Lower leg skin (tissue), 4 donors: ENCODE data around the gene SRP68. TPM values are rescaled to one million over a fixed set of nuclear protein-coding genes. Genes with fewer than 3 reads are reported as not detected.

ENCODE experiments used
- DNase-seq, 2 donors: peaks; one replicate each; pipeline ENCODE4 v3.0.0-alpha.2; 2019; ENCODE audit warnings: low spot score in 2 of 2
- H3K4me3 ChIP-seq: fragments of 200-600 bp; sonication (generic); 2 replicates; pipeline ENCODE4 v1.5.1; 2017; ENCODE audit warnings: mild to moderate bottlenecking, low read depth; ENCODE audit not compliant: poor library complexity, severe bottlenecking
- CTCF ChIP-seq, 3 donors: fragments of 450-650 bp; IDR thresholded peaks; one replicate each; pipeline ENCODE4 v1.5.1; 2016; ENCODE audit warnings: antibody characterized with exemption in 3 of 3, mild to moderate bottlenecking in 3 of 3, moderate library complexity in 2 of 3
- POLR2A ChIP-seq, 2 donors: fragments of 450-650 bp; IDR thresholded peaks; one replicate each; pipeline ENCODE4 v1.6.1; 2016 to 2017; ENCODE audit warnings: antibody characterized with exemption in 2 of 2, mild to moderate bottlenecking in 1 of 2, moderate library complexity in 1 of 2
- WGBS, 2 donors: methylation state at CpG; one replicate each; pipeline ENCODE4 v1.1.5; 2018; 5-methylcytosine and 5-hydroxymethylcytosine counted together
- intact Hi-C: fragments of 100-400 bp; cut with DNase I; formaldehyde crosslinking; loops from one replicate; pipeline ENCODE4 v1.15.0; 2023; ENCODE audit warnings: low total_unique reads
- total RNA-seq, 4 donors: library from RNA; depleted of rRNA; stranded (reverse); fragments of >200 nt; gene quantifications; one replicate each; pipeline ENCODE4 v1.1.0, GENCODE V29; 2016

The SRP68 gene
- total RNA-seq: 10 to 100 TPM; 67.2 to 76.5 (median 72.3) TPM

- 1% methylated on average over 37 to 41 of the region's 57 CpGs for WGBS, 2 donors
- intact Hi-C loops: no loop called here
These were observed at the start of gene SRP68 for GRCh38 chr17:76072148-76072858. Gene SRP68, minus strand, starts transcription at chr17:76072517. Its CDS starts 26 bp downstream, at chr17:76072491.

GRCh38 chr17:76121932-76122430, 49.7 kb upstream of the SRP68 start:
- DNase-seq: no peak
- TF ChIP-seq CTCF (IDR thresholded peaks at IDR 0.05) (no peak), POLR2A (IDR thresholded peaks at IDR 0.05) (no peak)
- 25 to 33% methylated on average over 28 to 38 of the region's 42 CpGs for WGBS, 2 donors
- intact Hi-C loops: loop anchor here (5.0 kb wide), 1 partner anchor 160 kb away; no protein-coding TSS in a partner anchor
- no peak overlapping the region for H3K4me3 ChIP-seq

More at GRCh38 chr17:76072148-76072858, at the start of gene SRP68:
- peak; percentile 89 to 98 for DNase-seq
- peak within 1 kb of the TSS; percentile 87 for H3K4me3 ChIP-seq
- peak in 1 of 3 donors; percentile 39 for TF ChIP-seq CTCF (IDR thresholded peaks at IDR 0.05)
- no peak for TF ChIP-seq POLR2A (IDR thresholded peaks at IDR 0.05)

GRCh38 chr17:76120658-76121008, 48.3 kb upstream of the SRP68 start:
- WGBS, 2 donors: 92 to 94% methylated on average over 5 of the region's 5 CpGs
- no peak for DNase-seq
- no peak overlapping the region for H3K4me3 ChIP-seq
- intact Hi-C loops: loop anchor here (5.0 kb wide), 1 partner anchor 162 kb away; no protein-coding TSS in a partner anchor
- no peak for TF ChIP-seq POLR2A (IDR thresholded peaks at IDR 0.05)
- TF ChIP-seq CTCF (IDR thresholded peaks at IDR 0.05): no peak

GRCh38 chr17:76119409-76120371, 47.4 kb upstream of the SRP68 start:
- H3K4me3 ChIP-seq: no peak overlapping the region
- intact Hi-C loops: loop anchor here (5.0 kb wide), 1 partner anchor 163 kb away; no protein-coding TSS in a partner anchor
- no peak for DNase-seq
- WGBS, 2 donors: 85 to 86% methylated on average over 19 of the region's 19 CpGs
- no peak for TF ChIP-seq CTCF (IDR thresholded peaks at IDR 0.05)
- TF ChIP-seq POLR2A (IDR thresholded peaks at IDR 0.05): no peak

- DNase-seq: no peak
- no peak overlapping the region for H3K4me3 ChIP-seq
- no peak for TF ChIP-seq POLR2A (IDR thresholded peaks at IDR 0.05)
- no peak for TF ChIP-seq CTCF (IDR thresholded peaks at IDR 0.05)
- WGBS, 2 donors: 91 to 95% methylated on average over 7 of the region's 7 CpGs
- intact Hi-C loops: no loop called here
These were observed 42.9 kb upstream of the SRP68 start for GRCh38 chr17:76115138-76115754.
